ENCODE results near the gene SSC5D. TPM values are rescaled to one million over a fixed set of nuclear protein-coding genes. Genes with fewer than 3 reads are reported as not detected.

SSC5D gene
- total and polyA plus RNA-seq, 9 of the 15 experiments (the other 6 are each of a cell fraction or from before 2014, with no cell fraction given), result 0.04 to 0.71 (median 0.14) TPM; not detected in 2

DNA sequence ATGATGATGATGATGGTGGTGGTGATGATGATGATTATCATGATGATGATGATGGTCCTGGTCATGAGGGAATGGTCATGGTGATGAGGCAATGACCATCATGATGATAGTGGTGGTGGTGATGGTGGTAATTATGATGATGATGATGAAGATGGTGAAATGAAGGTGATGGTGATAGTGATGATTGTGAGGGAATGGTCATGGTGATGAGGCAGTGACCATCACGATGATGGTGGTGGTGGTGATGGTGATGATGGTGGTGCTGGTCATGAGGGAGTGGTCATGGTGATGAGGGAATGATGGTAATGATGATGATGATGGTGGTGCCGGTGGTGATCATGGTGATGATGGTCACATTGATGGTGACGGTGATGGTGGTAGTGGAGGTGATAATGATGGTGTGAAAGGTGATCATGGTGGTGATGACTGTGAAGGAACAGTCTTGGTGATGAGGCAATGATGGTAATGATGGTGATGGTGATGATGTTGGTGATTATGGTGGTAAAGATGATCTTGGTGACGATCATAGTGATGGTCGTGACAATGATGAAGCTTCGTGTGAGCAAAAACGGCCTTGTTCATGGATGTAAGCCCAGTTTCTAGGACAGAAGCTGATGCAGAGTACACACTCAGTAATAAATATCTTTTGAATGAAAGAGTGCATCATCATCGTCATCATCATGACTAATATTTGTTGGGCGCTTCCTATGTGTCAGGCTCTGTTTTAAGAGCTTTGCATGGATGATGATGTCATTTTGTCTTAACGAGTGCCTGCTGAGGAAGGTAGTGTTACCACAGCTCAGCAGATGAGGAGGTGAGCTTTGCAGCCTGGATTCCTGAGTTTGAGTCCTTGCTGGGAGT is 31.4 kb downstream of the SSC5D start (continued):
- TF ChIP-seq, protein P1, sequence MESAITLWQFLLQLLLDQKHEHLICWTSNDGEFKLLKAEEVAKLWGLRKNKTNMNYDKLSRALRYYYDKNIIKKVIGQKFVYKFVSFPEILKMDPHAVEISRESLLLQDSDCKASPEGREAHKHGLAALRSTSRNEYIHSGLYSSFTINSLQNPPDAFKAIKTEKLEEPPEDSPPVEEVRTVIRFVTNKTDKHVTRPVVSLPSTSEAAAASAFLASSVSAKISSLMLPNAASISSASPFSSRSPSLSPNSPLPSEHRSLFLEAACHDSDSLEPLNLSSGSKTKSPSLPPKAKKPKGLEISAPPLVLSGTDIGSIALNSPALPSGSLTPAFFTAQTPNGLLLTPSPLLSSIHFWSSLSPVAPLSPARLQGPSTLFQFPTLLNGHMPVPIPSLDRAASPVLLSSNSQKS (CRISPR knock-in tag; IDR thresholded peaks at IDR 0.05), result no peak
- TF ChIP-seq, protein P2, sequence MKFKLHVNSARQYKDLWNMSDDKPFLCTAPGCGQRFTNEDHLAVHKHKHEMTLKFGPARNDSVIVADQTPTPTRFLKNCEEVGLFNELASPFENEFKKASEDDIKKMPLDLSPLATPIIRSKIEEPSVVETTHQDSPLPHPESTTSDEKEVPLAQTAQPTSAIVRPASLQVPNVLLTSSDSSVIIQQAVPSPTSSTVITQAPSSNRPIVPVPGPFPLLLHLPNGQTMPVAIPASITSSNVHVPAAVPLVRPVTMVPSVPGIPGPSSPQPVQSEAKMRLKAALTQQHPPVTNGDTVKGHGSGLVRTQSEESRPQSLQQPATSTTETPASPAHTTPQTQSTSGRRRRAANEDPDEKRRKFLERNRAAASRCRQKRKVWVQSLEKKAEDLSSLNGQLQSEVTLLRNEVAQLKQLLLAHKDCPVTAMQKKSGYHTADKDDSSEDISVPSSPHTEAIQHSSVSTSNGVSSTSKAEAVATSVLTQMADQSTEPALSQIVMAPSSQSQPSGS (CRISPR knock-in tag; IDR thresholded peaks at IDR 0.05), result peak; percentile 74; the same call in 1 of the 2 replicates
- TF ChIP-seq ZNF311 (CRISPR knock-in tag; IDR thresholded peaks at IDR 0.05) (no peak), FOSL1 (tag; conservative IDR thresholded peaks at IDR 0.05) (peak; percentile 78), YBX1 (IDR thresholded peaks at IDR 0.05) (peak; percentile 63; the same call in 1 of the 2 replicates), ELF4 (CRISPR knock-in tag; IDR thresholded peaks at IDR 0.05) (peak; percentile 42; the same call in 1 of the 2 replicates), CCNT2 (IDR thresholded peaks at IDR 0.05; ENCODE audit: borderline replicate concordance, extremely low read depth, insufficient read length, low read depth, low read length) (no peak), TAF9B (IDR thresholded peaks at IDR 0.05; ENCODE audit: partially characterized antibody) (no peak), ZNF324 (CRISPR knock-in tag; IDR thresholded peaks at IDR 0.05) (no peak), ZNF408 (CRISPR knock-in tag; IDR thresholded peaks at IDR 0.05; ENCODE audit: low read depth) (no peak), CBX5 (IDR thresholded peaks at IDR 0.05; ENCODE audit: borderline replicate concordance, low read depth) (no peak), OTX1 (CRISPR knock-in tag; IDR thresholded peaks at IDR 0.05) (peak; percentile 69; the same call in 1 of the 2 replicates), JUNB (CRISPR knock-in tag; conservative IDR thresholded peaks at IDR 0.05) (no peak), FOXA1 (IDR thresholded peaks at IDR 0.05; ENCODE audit: borderline replicate concordance) (no peak), ZNF143 (CRISPR knock-in tag; IDR thresholded peaks at IDR 0.05) (no peak), BACH1 (tag; IDR thresholded peaks at IDR 0.05) (peak; percentile 29; the same call in 1 of the 2 replicates), NR2C1 (IDR thresholded peaks at IDR 0.05) (no peak), NR2C1 (tag; IDR thresholded peaks at IDR 0.05) (no peak)
- TF ChIP-seq, protein P3, sequence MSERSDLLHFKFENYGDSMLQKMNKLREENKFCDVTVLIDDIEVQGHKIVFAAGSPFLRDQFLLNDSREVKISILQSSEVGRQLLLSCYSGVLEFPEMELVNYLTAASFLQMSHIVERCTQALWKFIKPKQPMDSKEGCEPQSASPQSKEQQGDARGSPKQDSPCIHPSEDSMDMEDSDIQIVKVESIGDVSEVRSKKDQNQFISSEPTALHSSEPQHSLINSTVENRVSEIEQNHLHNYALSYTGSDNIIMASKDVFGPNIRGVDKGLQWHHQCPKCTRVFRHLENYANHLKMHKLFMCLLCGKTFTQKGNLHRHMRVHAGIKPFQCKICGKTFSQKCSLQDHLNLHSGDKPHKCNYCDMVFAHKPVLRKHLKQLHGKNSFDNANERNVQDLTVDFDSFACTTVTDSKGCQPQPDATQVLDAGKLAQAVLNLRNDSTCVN (CRISPR knock-in tag; IDR thresholded peaks at IDR 0.05), result 0 out of 2 replicates have a peak, but pooled peaks have one; percentile 35
- TF ChIP-seq, protein P4, sequence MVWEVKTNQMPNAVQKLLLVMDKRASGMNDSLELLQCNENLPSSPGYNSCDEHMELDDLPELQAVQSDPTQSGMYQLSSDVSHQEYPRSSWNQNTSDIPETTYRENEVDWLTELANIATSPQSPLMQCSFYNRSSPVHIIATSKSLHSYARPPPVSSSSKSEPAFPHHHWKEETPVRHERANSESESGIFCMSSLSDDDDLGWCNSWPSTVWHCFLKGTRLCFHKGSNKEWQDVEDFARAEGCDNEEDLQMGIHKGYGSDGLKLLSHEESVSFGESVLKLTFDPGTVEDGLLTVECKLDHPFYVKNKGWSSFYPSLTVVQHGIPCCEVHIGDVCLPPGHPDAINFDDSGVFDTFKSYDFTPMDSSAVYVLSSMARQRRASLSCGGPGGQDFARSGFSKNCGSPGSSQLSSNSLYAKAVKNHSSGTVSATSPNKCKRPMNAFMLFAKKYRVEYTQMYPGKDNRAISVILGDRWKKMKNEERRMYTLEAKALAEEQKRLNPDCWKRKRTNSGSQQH (CRISPR knock-in tag; IDR thresholded peaks at IDR 0.05), result peak; percentile 27
- TF ChIP-seq, protein P5, sequence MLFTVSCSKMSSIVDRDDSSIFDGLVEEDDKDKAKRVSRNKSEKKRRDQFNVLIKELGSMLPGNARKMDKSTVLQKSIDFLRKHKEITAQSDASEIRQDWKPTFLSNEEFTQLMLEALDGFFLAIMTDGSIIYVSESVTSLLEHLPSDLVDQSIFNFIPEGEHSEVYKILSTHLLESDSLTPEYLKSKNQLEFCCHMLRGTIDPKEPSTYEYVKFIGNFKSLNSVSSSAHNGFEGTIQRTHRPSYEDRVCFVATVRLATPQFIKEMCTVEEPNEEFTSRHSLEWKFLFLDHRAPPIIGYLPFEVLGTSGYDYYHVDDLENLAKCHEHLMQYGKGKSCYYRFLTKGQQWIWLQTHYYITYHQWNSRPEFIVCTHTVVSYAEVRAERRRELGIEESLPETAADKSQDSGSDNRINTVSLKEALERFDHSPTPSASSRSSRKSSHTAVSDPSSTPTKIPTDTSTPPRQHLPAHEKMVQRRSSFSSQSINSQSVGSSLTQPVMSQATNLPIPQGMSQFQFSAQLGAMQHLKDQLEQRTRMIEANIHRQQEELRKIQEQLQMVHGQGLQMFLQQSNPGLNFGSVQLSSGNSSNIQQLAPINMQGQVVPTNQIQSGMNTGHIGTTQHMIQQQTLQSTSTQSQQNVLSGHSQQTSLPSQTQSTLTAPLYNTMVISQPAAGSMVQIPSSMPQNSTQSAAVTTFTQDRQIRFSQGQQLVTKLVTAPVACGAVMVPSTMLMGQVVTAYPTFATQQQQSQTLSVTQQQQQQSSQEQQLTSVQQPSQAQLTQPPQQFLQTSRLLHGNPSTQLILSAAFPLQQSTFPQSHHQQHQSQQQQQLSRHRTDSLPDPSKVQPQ (CRISPR knock-in tag; IDR thresholded peaks at IDR 0.05; ENCODE audit: borderline replicate concordance), result no peak
